ENCODE data around the gene PCBP3. TPM values are rescaled to one million over a fixed set of nuclear protein-coding genes. Genes with fewer than 3 reads are reported as not detected.

PCBP3 gene
- total RNA-seq, 6 experiments from 2014 or later: not detected

GRCh38 chr21:45740491-45741357 is 97.2 kb downstream of the PCBP3 start:
- H3K4me3 Mint-ChIP-seq: no peak overlapping the region
- H3K36me3 Mint-ChIP-seq (ENCODE audit: low read depth): peaks cover 4% of the 10 kb centered on the region; the same call in 1 of the 2 replicates
- no peak for TF ChIP-seq CTCF (IDR thresholded peaks at IDR 0.05)
- no peaks in the 10 kb centered on the region for H3K4me1 Mint-ChIP-seq (ENCODE audit: low read depth)
- no peak overlapping the region for H3K27ac Mint-ChIP-seq
- peaks cover 7% of the 10 kb centered on the region for H3K9me3 Mint-ChIP-seq
- DNase-seq: no peak
- peaks cover 6% of the 10 kb centered on the region for H3K27me3 Mint-ChIP-seq (ENCODE audit: insufficient read depth)

- peaks cover 6% of the 10 kb centered on the region for H3K27me3 Mint-ChIP-seq (ENCODE audit: insufficient read depth)
- no peak overlapping the region for H3K4me3 Mint-ChIP-seq
- H3K4me1 Mint-ChIP-seq (ENCODE audit: low read depth): no peaks in the 10 kb centered on the region
- peaks cover 4% of the 10 kb centered on the region; the same call in 1 of the 2 replicates for H3K36me3 Mint-ChIP-seq (ENCODE audit: low read depth)
- no peak for TF ChIP-seq CTCF (IDR thresholded peaks at IDR 0.05)
- DNase-seq: no peak
- no peak overlapping the region for H3K27ac Mint-ChIP-seq
- peaks cover 7% of the 10 kb centered on the region for H3K9me3 Mint-ChIP-seq
Observed at GRCh38 chr21:45741691-45742090, 98.2 kb downstream of the PCBP3 start.

- Mint-ChIP-seq H3K4me3 (no peak overlapping the region), H3K27ac (no peak overlapping the region), H3K4me1 (ENCODE audit: low read depth) (no peaks in the 10 kb centered on the region), H3K9me3 (peaks cover 7% of the 10 kb centered on the region), H3K36me3 (ENCODE audit: low read depth) (peaks cover 4% of the 10 kb centered on the region; the same call in 1 of the 2 replicates), H3K27me3 (ENCODE audit: insufficient read depth) (peaks cover 6% of the 10 kb centered on the region)
- TF ChIP-seq CTCF (IDR thresholded peaks at IDR 0.05): no peak
- DNase-seq: no peak
Observed at GRCh38 chr21:45742247-45742646, 98.7 kb downstream of the PCBP3 start.

GRCh38 chr21:45745256-45745655 is 101.7 kb downstream of the PCBP3 start:
- TF ChIP-seq CTCF (IDR thresholded peaks at IDR 0.05): no peak
- H3K4me3 Mint-ChIP-seq: no peak overlapping the region
- H3K27ac Mint-ChIP-seq: no peak overlapping the region
- peaks cover 12% of the 10 kb centered on the region for H3K27me3 Mint-ChIP-seq (ENCODE audit: insufficient read depth)
- peaks cover 8% of the 10 kb centered on the region for H3K4me1 Mint-ChIP-seq (ENCODE audit: low read depth)
- DNase-seq: no peak
- H3K36me3 Mint-ChIP-seq (ENCODE audit: low read depth): peaks cover 4% of the 10 kb centered on the region; the same call in 1 of the 2 replicates
- peaks cover 7% of the 10 kb centered on the region for H3K9me3 Mint-ChIP-seq

- Mint-ChIP-seq H3K36me3 (ENCODE audit: low read depth) (peaks cover 4% of the 10 kb centered on the region; the same call in 1 of the 2 replicates), H3K4me3 (no peak overlapping the region), H3K9me3 (peaks cover 7% of the 10 kb centered on the region), H3K4me1 (ENCODE audit: low read depth) (peaks cover 8% of the 10 kb centered on the region), H3K27me3 (ENCODE audit: insufficient read depth) (peaks cover 18% of the 10 kb centered on the region), H3K27ac (no peak overlapping the region)
- no peak for TF ChIP-seq CTCF (IDR thresholded peaks at IDR 0.05)
- no peak for DNase-seq
Observed at GRCh38 chr21:45747233-45747766, 103.8 kb downstream of the PCBP3 start.

Measured in HFFc6 (cell line).